Naive thymus-derived CD8-positive, alpha-beta T cell (primary cell): ENCODE measurements around the gene GEMIN7. TPM values are rescaled to one million over a fixed set of nuclear protein-coding genes. Genes with fewer than 3 reads are reported as not detected.
"Not testable (repeated sequence)": the region's sequence is repeated elsewhere in the genome, so short reads cannot be mapped to it uniquely, and the experiment has no call there.

Experiments used
- ATAC-seq, 2 donors: fragments of 150-1000 bp; cut with Tn5 transposase in 1 of 2; sonication (Bioruptor Pico), chemical (Tn5 transposase) in 1 of 2; 1 replicate in 1 of 2; 2 replicates in 1 of 2; pipeline ENCODE4 v1.10.0; 2021; ENCODE audit warnings: mild to moderate bottlenecking in 2 of 2, moderate library complexity in 2 of 2
- POLR2A ChIA-PET: fragments of 350-600 bp; sonication (Branson Sonifier 250); formaldehyde crosslinking; loops from one replicate; lab custom pipeline; 2021; ENCODE audit warnings: antibody characterized with exemption; lab: Charles Lee
- DNase-seq, 10 donors: peaks; one replicate each; pipeline versions ENCODE4 v3.0.0 to v3.0.0-alpha.2; 2020 to 2022
- H3K27ac Mint-ChIP-seq, 10 donors: one replicate each; pipeline ENCODE4 v1.8.0; 2020 to 2022; ENCODE audit warnings: mild to moderate bottlenecking in 10 of 10, mixed read lengths in 10 of 10, moderate library complexity in 4 of 10, inconsistent platforms in 1 of 10
- H3K27me3 Mint-ChIP-seq, 5 donors: one replicate each; pipeline ENCODE4 v1.8.0; 2021 to 2022; ENCODE audit warnings: mixed read lengths in 5 of 5
- H3K36me3 Mint-ChIP-seq, 3 donors: one replicate each; pipeline ENCODE4 v1.8.0; 2020 to 2022; ENCODE audit warnings: mixed read lengths in 3 of 3, mild to moderate bottlenecking in 2 of 3, inconsistent platforms in 1 of 3
- H3K4me1 Mint-ChIP-seq, 4 donors: one replicate each; pipeline ENCODE4 v1.8.0; 2021 to 2022; ENCODE audit warnings: mixed read lengths in 4 of 4
- H3K4me3 Mint-ChIP-seq, 10 donors: one replicate each; pipeline ENCODE4 v1.8.0; 2020 to 2022; ENCODE audit warnings: mild to moderate bottlenecking in 10 of 10, mixed read lengths in 10 of 10, moderate library complexity in 6 of 10, inconsistent platforms in 1 of 10
- H3K9me3 Mint-ChIP-seq, 9 donors: one replicate each; pipeline ENCODE4 v1.8.0; 2020 to 2022; ENCODE audit warnings: mixed read lengths in 9 of 9, mild to moderate bottlenecking in 3 of 9, inconsistent platforms in 1 of 9, moderate library complexity in 1 of 9
- polyA plus RNA-seq, 3 donors: library from polyadenylated mRNA; unstranded; fragments of 300-500 nt; fragmentation: Illumina TruSeq; gene quantifications; one replicate each; pipeline ENCODE4 v1.2.3, GENCODE V29; 2021
- total RNA-seq, 8 experiments: library from RNA in 2 of 8; stranded (reverse) in 2 of 8; gene quantifications; one replicate each; pipeline ENCODE4 v1.2.3 and lab custom pipeline; 2021 to 2026

GEMIN7 gene
- total and polyA plus RNA-seq, 5 experiments from 2014 or later, result 13.5 to 70.0 (median 44.2) TPM

DNA sequence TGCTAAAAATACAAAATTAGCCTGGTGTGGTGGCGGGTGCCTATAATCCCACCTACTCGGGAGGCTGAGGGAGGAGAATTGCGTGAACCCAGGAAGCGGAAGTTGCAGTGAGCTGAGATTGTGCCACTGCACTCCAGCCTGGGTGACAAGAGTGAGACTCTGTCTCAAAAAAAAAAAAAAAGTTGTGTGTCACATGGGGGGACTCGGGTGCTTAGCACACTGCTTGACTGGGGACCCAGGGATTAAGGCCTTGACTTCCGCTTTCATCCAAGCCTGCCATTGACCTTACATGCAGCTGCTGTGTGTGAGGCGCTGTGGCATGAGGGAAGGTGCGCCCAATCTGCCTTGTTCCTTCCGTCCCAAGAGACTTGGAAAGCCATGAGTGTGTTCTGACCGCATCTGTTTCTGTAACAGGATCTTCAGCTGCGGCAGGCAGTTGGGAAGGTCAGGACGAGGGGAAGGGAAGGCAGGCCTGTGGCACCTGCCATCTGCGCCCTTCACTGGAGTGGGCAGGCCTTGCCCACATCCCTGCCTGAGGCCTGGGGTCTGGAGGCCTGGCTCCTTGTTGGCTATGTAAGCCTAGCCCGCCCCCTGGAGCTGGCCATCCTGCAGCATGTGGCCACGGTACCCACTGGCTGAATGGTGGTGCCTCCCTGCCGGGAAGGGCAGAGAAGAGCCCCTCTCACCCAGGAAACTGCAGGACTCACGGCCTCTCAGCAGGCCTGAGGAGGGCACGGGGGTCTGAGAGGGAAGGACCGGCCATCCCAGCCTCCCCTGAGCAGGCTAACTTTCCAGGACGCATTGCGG lies 37.0 kb downstream of the GEMIN7 start:
- H3K27ac Mint-ChIP-seq, result peak overlapping the region in 7 of 10 donors; percentile 32 to 88 (median 61)
- POLR2A ChIA-PET, result interaction anchor here (0.9 kb wide), 1 partner anchor 13 kb away, joined by 3 read pairs; no protein-coding TSS in a partner anchor
- no peaks in the 10 kb centered on the region for H3K36me3 Mint-ChIP-seq
- ATAC-seq (no peak), DNase-seq (no peak)
- peak overlapping the region in 5 of 10 donors; percentile 38 to 82 (median 79) for H3K4me3 Mint-ChIP-seq
- no peaks in the 10 kb centered on the region for H3K27me3 Mint-ChIP-seq
- no peaks in the 10 kb centered on the region for H3K9me3 Mint-ChIP-seq
- peaks cover 28 to 80% (median 75%) of the 10 kb centered on the region in 4 donors for H3K4me1 Mint-ChIP-seq

- no peaks in the 10 kb centered on the region for H3K36me3 Mint-ChIP-seq
- H3K27ac Mint-ChIP-seq, result peak overlapping the region in 9 of 10 donors; percentile 11 to 88 (median 76)
- ATAC-seq, result peak; percentile 67 to 79
- DNase-seq, result peak in 6 of 10 donors; percentile 16 to 46 (median 34)
- H3K4me1 Mint-ChIP-seq, result peaks cover 32 to 87% (median 85%) of the 10 kb centered on the region in 4 donors
- no peaks in the 10 kb centered on the region for H3K9me3 Mint-ChIP-seq
- peak overlapping the region; percentile 46 to 82 (median 80) for H3K4me3 Mint-ChIP-seq
- no peaks in the 10 kb centered on the region for H3K27me3 Mint-ChIP-seq
- POLR2A ChIA-PET, result interaction anchor here (0.6 to 2.6 kb wide), 3 partner anchors 14 to 879 kb away, joined by 4 to 9 read pairs (median 5); no protein-coding TSS in a partner anchor
Measured at GRCh38 chr19:45117167-45117594, 38.1 kb downstream of the GEMIN7 start.

GRCh38 chr19:45117671-45118070 lies 38.6 kb downstream of the GEMIN7 start:
- Mint-ChIP-seq H3K4me1 (peaks cover 36 to 90% (median 88%) of the 10 kb centered on the region in 4 donors), H3K27ac (peak overlapping the region in 7 of 10 donors; percentile 55 to 88 (median 80)), H3K4me3 (peak overlapping the region in 9 of 10 donors; percentile 46 to 82 (median 81)), H3K27me3 (no peaks in the 10 kb centered on the region), H3K36me3 (no peaks in the 10 kb centered on the region), H3K9me3 (no peaks in the 10 kb centered on the region)
- DNase-seq (no peak), ATAC-seq (peak in 1 of 2 donors; percentile 10)
- POLR2A ChIA-PET, result interaction anchor here (0.5 to 2.6 kb wide), 4 partner anchors 14 to 201 kb away, joined by 4 to 9 read pairs (median 5); no protein-coding TSS in a partner anchor

GRCh38 chr19:45118106-45118505 lies 39.0 kb downstream of the GEMIN7 start:
- peaks cover 36 to 89% (median 87%) of the 10 kb centered on the region in 4 donors for H3K4me1 Mint-ChIP-seq
- POLR2A ChIA-PET, result interaction anchor here (0.5 to 2.6 kb wide), 5 partner anchors 15 to 202 kb away, joined by 4 to 9 read pairs (median 5); no protein-coding TSS in a partner anchor
- no peaks in the 10 kb centered on the region for H3K27me3 Mint-ChIP-seq
- H3K27ac Mint-ChIP-seq, result peak overlapping the region in 9 of 10 donors; percentile 53 to 91 (median 80)
- H3K36me3 Mint-ChIP-seq, result no peaks in the 10 kb centered on the region
- peak overlapping the region in 9 of 10 donors; percentile 46 to 82 (median 79) for H3K4me3 Mint-ChIP-seq
- DNase-seq, result no peak
- no peak for ATAC-seq
- H3K9me3 Mint-ChIP-seq, result no peaks in the 10 kb centered on the region

GRCh38 chr19:45118591-45119355 lies 39.7 kb downstream of the GEMIN7 start:
- H3K9me3 Mint-ChIP-seq, H3K36me3 Mint-ChIP-seq, H3K27me3 Mint-ChIP-seq: not testable (repeated sequence)
- ATAC-seq (peak; percentile 16 to 18), DNase-seq (peak in 2 of 10 donors; percentile 13 to 21)
- peaks cover 36 to 88% (median 83%) of the 10 kb centered on the region in 4 donors for H3K4me1 Mint-ChIP-seq
- H3K4me3 Mint-ChIP-seq, result peak overlapping the region; percentile 49 to 82 (median 70)
- POLR2A ChIA-PET, result interaction anchor here (0.8 to 2.6 kb wide), 3 partner anchors 15 to 58 kb away, joined by 4 to 9 read pairs (median 5); no protein-coding TSS in a partner anchor
- peak overlapping the region; percentile 18 to 91 (median 82) for H3K27ac Mint-ChIP-seq

- DNase-seq (peak in 3 of 10 donors; percentile 6 to 19 (median 7)), ATAC-seq (no peak)
- Mint-ChIP-seq H3K27me3 (no peaks in the 10 kb centered on the region), H3K36me3 (peaks cover 0 to 3% (median 0%) of the 10 kb centered on the region in 3 donors), H3K9me3 (no peaks in the 10 kb centered on the region), H3K27ac (peak overlapping the region in 7 of 10 donors; percentile 35 to 85 (median 82)), H3K4me3 (peak overlapping the region in 9 of 10 donors; percentile 36 to 82 (median 70)), H3K4me1 (peaks cover 37 to 87% (median 82%) of the 10 kb centered on the region in 4 donors)
- POLR2A ChIA-PET, result no interaction called here
Measured at GRCh38 chr19:45119582-45119981, 40.5 kb downstream of the GEMIN7 start.

GRCh38 chr19:45121827-45122345 lies 42.8 kb downstream of the GEMIN7 start:
- no peak for ATAC-seq

DNA sequence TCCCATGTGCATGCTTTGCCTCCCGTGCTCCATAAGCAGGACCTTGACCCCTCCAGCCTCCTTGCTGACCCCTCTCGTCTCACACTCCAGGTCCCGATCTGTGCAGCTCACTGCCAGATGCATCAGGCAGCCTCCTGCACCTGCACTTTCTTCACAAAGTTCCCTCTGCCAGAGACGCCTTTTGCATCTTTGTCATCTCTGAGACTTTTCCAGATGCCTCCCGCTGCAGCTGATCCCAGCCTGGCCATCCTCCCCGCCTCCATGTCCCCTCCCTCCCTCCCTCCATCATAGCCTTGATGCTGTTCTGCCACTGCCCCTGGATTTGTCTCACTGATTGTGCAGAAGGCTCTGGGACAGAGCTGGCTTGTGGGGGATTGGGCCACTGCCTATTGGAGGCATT lies 43.8 kb downstream of the GEMIN7 start:
- Mint-ChIP-seq H3K36me3 (peaks cover 0 to 6% (median 0%) of the 10 kb centered on the region in 3 donors), H3K4me1 (peaks cover 31 to 72% (median 68%) of the 10 kb centered on the region in 4 donors), H3K27ac (peak overlapping the region in 3 of 10 donors; percentile 27 to 91 (median 81)), H3K27me3 (no peaks in the 10 kb centered on the region), H3K4me3 (peak overlapping the region in 1 of 10 donors; percentile 19), H3K9me3 (no peaks in the 10 kb centered on the region)
- POLR2A ChIA-PET, result no interaction called here
- ATAC-seq (no peak), DNase-seq (no peak)

More at GRCh38 chr19:45121827-45122345, 42.8 kb downstream of the GEMIN7 start:
- DNase-seq, result no peak
- H3K27ac Mint-ChIP-seq, result peak overlapping the region in 9 of 10 donors; percentile 29 to 91 (median 73)
- no peaks in the 10 kb centered on the region for H3K9me3 Mint-ChIP-seq
- H3K36me3 Mint-ChIP-seq, result peaks cover 0 to 3% (median 0%) of the 10 kb centered on the region in 3 donors
- POLR2A ChIA-PET, result interaction anchor here (1.1 kb wide), 1 partner anchor 20 kb away, joined by 3 read pairs; no protein-coding TSS in a partner anchor
- H3K4me1 Mint-ChIP-seq, result peaks cover 36 to 81% (median 77%) of the 10 kb centered on the region in 4 donors
- no peaks in the 10 kb centered on the region for H3K27me3 Mint-ChIP-seq
- H3K4me3 Mint-ChIP-seq, result peak overlapping the region in 7 of 10 donors; percentile 32 to 81 (median 53)

DNA sequence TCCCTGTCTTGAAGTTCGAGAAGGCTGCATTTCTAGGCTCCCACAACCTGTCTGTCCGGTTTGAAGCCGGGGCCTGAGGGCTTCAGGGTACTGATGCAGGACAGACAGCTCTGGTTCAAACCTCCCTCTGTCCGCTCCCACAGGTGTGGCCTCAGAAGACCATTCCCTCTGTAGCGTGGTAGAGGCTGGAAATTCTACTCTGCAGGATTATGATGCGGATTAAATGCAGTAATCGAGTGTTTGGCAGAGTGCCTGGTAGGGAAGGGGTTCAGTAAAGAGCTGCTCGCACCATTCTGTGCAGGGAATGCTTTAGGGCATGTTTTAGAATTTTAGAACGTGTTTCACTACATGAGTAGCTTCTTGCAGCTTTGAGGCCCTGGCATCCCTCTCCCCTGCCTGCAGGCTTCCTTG lies 44.4 kb downstream of the GEMIN7 start:
- peaks cover 30 to 66% (median 62%) of the 10 kb centered on the region in 4 donors for H3K4me1 Mint-ChIP-seq
- peak overlapping the region in 2 of 10 donors; percentile 60 to 74 for H3K27ac Mint-ChIP-seq
- H3K27me3 Mint-ChIP-seq, result no peaks in the 10 kb centered on the region
- DNase-seq (no peak), ATAC-seq (no peak)
- peaks cover 0 to 9% (median 0%) of the 10 kb centered on the region in 3 donors for H3K36me3 Mint-ChIP-seq
- no peak overlapping the region for H3K4me3 Mint-ChIP-seq
- POLR2A ChIA-PET, result no interaction called here
- H3K9me3 Mint-ChIP-seq, result no peaks in the 10 kb centered on the region

GRCh38 chr19:45124021-45124420 lies 45.0 kb downstream of the GEMIN7 start:
- Mint-ChIP-seq H3K27me3 (no peaks in the 10 kb centered on the region), H3K9me3 (no peaks in the 10 kb centered on the region), H3K4me1 (peaks cover 27 to 60% (median 56%) of the 10 kb centered on the region in 4 donors), H3K36me3 (peaks cover 0 to 9% (median 0%) of the 10 kb centered on the region in 3 donors), H3K4me3 (no peak overlapping the region), H3K27ac (peak overlapping the region in 5 of 10 donors; percentile 3 to 74 (median 60))
- POLR2A ChIA-PET, result no interaction called here
- no peak for ATAC-seq
- no peak for DNase-seq

DNA sequence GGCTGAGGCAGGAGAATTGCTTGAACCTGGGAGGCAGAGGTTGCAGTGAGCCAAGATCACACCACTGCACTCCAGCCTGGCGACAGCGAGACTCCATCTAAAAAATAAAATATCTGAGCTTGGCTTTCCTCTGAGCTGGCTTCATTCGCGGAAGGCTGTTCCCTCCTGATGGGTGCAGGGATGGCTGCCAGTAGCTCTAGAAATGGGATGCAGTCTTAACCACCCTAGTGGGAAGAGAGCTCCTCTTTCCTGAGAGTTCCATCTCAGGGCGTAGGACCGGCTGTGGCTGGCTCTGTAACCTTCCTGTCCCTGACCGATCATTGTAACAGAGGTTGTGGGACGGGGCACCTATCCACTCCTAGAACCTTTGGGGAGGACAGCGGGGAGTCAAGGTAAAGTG lies 46.3 kb downstream of the GEMIN7 start:
- Mint-ChIP-seq H3K4me1 (peaks cover 23 to 49% (median 43%) of the 10 kb centered on the region in 4 donors), H3K36me3 (peaks cover 0 to 9% (median 0%) of the 10 kb centered on the region in 3 donors), H3K9me3 (no peaks in the 10 kb centered on the region), H3K27ac (no peak overlapping the region), H3K4me3 (no peak overlapping the region), H3K27me3 (no peaks in the 10 kb centered on the region)
- DNase-seq (no peak), ATAC-seq (no peak)
- POLR2A ChIA-PET, result interaction anchor here (0.9 to 1.6 kb wide), 3 partner anchors 10 to 33 kb away, joined by 3 to 8 read pairs (median 3); no protein-coding TSS in a partner anchor
